Lower leg skin (tissue), 3 donors: ENCODE results near the gene PRAME.

Experiments used
- CTCF ChIP-seq, 3 donors: fragments of 450-650 bp; IDR thresholded peaks; one replicate each; pipeline ENCODE4 v1.5.1; 2016; ENCODE audit warnings: antibody characterized with exemption in 3 of 3, mild to moderate bottlenecking in 3 of 3, moderate library complexity in 2 of 3
- POLR2A ChIP-seq, 2 donors: fragments of 450-650 bp; IDR thresholded peaks; one replicate each; pipeline ENCODE4 v1.6.1; 2016 to 2017; ENCODE audit warnings: antibody characterized with exemption in 2 of 2, mild to moderate bottlenecking in 1 of 2, moderate library complexity in 1 of 2

- TF ChIP-seq POLR2A (IDR thresholded peaks at IDR 0.05) (no peak), CTCF (IDR thresholded peaks at IDR 0.05) (no peak)
Measured at GRCh38 chr22:22553141-22553540, 5.9 kb downstream of the PRAME start.
